Measurements from ENCODE around the gene SPRR2A.

- TF ChIP-seq CTCF (IDR thresholded peaks at IDR 0.05; ENCODE audit: low read depth, low read length) (no peak), EZH2phosphoT487 (IDR thresholded peaks at IDR 0.05; ENCODE audit: low read depth) (no peak)
These were observed 14.2 kb upstream of the SPRR2A start, which contains the start of gene SPRR2B for GRCh38 chr1:153071511-153071910.

All from OCI-LY3 (cell line).